IPS DF 4.7 (cell line): ENCODE results near the gene C2orf72.

ENCODE experiments used
- DNase-seq: peaks from one replicate; pipeline ENCODE4 v3.0.0-alpha.2; 2013; ENCODE audit warnings: low spot score; ENCODE audit errors: extremely low read depth

C2orf72 gene

DNA sequence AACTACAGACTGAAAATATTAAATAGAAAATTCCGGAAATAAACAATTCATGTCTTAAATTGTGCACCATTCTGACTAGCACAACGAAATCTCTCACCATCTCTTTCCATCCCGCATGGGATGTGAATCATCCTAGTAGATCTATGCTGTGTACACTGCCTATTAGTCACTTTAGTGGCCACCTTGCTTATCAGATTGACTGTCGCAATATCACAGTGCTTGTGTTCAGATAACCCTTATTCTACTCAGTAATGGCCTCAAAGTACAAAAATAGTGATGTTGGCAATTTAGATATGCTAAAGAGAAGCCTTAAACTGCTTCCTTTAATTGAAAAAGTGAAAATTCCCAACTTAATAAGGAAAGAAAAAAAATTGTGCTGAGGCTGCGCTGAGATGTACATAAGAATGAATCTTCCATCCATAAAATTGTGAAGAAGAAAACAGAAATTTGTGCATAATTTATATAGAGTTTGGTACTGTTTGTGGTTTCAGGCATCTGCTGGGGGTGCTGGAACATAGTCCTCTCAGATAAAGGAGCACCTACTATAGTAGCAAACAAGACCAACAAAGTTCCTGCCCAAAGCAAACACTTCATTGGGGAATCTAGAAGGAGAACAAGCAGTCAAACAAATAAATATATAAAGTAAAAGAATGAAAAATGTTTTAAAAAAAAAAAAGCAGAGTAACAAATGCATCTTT, 31.4 kb downstream of the C2orf72 start:
- no peak for DNase-seq

DNA sequence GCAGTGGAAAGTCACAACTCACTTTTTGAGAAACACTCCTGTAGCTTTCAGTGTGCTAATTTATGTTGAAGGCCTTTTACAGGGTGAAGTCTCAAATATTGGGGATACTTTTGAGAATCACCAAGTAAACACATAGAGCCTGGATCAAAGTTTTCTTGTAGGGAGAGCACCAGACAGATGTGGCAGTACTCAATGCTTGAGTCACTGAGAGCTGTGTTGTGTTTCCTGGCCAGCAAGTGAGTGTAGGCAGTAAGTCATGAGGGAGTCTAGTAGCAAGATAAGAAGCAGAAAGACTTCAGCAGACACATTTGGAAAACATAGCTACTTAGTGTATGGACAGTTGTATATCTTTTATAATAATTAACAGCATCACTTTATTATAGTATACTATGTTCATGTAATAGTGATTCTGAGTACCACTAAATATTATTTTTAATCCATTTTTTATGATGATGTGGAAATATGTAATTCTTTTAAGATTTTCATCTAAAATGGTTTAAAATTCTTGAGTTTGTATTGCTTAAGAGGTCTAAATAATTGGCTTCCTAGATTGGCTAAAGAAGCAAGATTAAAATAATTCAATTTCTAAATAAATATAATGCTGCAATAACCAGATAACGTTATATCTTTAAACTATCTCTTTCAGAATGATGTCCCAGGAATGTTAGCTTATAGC, 32.2 kb downstream of the C2orf72 start:
- no peak for DNase-seq

DNA sequence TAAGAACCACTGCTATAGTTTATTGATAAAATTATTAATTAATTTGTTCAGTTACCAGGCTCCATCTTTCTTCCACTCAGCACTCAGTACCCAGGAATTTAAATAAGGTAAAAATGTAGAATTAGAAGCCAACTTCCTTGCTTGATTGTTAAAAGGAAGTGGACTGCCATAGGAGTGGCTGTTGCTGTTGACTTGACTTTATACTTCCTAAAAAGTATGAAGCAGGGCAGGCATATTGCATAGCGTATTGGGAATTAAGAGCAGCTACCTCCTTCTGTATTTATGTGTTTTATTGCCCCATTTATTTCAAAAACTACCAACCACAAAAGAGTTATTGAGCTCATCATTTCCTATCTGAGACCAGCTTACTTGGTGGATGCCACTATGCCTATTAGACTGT, 47.2 kb downstream of the C2orf72 start:
- no peak for DNase-seq

DNA sequence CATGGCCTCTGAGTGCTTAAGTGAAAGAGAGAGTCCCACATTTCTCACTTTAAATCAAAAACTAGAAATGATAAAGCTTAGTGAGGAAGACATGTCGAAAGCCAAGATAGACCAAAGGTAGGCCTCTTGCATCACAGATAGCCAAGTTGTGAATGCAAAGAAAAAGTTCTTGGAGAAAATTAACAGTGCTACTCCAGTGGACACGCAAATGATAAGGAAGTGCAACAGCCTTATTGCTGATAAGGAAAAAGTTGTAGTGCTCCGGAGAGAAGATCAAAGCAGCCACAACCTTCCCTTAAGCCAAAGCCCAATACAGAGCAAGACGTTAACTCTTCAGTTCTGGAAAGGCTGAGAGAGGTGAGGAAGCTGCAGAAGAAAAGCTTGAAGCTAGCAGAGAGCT, 51.4 kb downstream of the C2orf72 start:
- no peak for DNase-seq

DNA sequence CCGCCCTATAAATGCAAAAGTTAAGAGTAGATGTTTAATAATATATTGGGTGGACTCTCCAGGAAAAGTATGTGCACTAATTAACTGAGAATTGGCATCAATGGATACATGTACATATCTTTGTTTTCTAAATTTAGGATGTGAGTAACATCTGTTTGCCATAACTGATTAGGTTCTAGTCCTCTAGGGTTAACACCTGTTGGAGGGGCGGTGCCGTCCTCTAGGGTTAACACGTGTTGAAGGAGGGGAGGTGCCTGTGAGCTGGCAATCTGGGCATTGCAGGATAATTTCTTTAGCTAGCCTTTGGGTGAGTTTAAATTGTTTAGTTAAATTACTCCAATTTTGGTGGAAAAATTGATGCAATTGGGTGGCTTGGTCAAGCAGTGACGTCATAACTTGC, 56.6 kb downstream of the C2orf72 start:
- DNase-seq = no peak

DNA sequence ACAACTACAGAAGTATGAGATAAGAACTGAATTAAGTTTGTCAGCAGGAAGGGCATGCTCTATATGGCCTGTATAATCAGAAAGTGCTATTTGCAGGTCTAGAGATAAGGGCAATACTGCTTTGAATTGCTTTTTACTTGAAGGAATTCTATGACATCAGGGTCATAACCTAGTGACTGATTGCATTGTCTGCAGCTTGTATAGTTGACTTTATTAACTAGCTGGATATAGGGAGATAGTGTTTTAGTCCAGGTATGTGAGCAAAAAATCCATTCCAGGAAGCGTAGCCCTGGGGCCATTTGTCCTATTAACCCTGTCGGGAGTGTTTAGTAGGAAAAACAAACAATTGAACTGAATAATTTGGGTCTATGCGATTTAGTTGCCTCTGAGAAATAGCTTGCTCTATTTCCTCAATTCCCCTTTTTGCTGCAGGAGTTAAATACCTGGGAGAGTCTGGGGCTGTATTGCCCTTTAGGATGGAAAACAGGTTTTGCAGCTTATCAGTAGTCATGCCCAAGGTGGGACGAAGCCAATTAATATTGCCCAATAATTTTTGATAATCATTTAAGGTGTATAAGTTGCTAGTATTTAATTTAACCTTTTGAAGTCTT, 57.5 kb downstream of the C2orf72 start:
- DNase-seq = no peak
